Body of pancreas (tissue), 4 donors: Measurements from ENCODE around the gene CCDC149.

Experiments
- POLR2A ChIP-seq, 3 donors: fragments of 450-650 bp; IDR thresholded peaks; one replicate each; pipeline ENCODE4 v1.6.1; 2016; ENCODE audit warnings: antibody characterized with exemption in 3 of 3, mild to moderate bottlenecking in 2 of 3
- TF ChIP-seq, protein P1 (sequence below), 7 experiments: fragments of 450-650 bp in 4 of 7; fragments of 200-600 bp in 3 of 7; sonication (generic) in 3 of 7; IDR thresholded peaks; one replicate each; pipeline ENCODE4 v1.5.1; 2016 to 2019; ENCODE audit warnings: antibody characterized with exemption in 7 of 7

DNA sequence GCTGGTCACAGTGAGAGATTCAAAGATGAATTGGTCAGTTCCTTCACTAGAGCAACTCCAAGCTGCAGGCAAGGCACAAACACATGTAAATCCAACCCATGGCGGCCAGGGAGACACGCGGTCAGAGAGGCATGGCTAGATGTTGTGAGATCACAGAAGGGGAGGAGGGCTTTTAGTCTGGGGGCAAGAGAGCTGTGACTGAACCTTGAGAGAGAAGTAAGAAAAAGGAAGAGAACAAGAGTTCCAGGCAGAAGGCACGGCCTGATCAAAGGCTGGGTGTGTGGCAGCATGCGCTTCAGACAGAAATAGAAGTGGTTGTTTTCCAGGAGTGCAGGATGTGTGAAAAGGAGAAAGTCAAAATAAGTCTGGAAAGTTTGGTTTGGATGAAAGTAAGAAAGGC lies 15.9 kb downstream of the CCDC149 start:
- no peak for TF ChIP-seq POLR2A (IDR thresholded peaks at IDR 0.05)
- TF ChIP-seq, protein P1, sequence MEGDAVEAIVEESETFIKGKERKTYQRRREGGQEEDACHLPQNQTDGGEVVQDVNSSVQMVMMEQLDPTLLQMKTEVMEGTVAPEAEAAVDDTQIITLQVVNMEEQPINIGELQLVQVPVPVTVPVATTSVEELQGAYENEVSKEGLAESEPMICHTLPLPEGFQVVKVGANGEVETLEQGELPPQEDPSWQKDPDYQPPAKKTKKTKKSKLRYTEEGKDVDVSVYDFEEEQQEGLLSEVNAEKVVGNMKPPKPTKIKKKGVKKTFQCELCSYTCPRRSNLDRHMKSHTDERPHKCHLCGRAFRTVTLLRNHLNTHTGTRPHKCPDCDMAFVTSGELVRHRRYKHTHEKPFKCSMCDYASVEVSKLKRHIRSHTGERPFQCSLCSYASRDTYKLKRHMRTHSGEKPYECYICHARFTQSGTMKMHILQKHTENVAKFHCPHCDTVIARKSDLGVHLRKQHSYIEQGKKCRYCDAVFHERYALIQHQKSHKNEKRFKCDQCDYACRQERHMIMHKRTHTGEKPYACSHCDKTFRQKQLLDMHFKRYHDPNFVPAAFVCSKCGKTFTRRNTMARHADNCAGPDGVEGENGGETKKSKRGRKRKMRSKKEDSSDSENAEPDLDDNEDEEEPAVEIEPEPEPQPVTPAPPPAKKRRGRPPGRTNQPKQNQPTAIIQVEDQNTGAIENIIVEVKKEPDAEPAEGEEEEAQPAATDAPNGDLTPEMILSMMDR (IDR thresholded peaks at IDR 0.05), result no peak
